ENCODE data around the gene RIMKLA.

DNA sequence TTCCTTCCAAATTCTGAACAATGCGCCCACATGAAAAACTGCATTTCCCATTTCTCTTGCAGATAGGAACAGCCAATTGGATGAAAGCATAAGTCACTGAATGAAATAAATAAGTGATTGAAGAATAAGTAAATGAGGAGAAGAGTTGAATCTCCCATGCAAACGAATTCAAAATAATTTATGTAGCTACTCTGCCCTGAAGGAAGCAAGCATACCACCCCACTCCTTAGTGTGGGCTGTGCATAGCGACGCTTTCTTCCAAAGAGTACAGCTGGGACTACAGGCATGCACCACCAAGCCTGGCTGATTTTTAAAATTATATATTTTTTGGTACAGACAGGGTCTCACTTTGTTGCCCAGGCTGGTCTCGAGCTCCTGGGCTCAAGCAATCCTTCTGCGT, 16.5 kb upstream of the RIMKLA start:
- TF ChIP-seq, protein P1, sequence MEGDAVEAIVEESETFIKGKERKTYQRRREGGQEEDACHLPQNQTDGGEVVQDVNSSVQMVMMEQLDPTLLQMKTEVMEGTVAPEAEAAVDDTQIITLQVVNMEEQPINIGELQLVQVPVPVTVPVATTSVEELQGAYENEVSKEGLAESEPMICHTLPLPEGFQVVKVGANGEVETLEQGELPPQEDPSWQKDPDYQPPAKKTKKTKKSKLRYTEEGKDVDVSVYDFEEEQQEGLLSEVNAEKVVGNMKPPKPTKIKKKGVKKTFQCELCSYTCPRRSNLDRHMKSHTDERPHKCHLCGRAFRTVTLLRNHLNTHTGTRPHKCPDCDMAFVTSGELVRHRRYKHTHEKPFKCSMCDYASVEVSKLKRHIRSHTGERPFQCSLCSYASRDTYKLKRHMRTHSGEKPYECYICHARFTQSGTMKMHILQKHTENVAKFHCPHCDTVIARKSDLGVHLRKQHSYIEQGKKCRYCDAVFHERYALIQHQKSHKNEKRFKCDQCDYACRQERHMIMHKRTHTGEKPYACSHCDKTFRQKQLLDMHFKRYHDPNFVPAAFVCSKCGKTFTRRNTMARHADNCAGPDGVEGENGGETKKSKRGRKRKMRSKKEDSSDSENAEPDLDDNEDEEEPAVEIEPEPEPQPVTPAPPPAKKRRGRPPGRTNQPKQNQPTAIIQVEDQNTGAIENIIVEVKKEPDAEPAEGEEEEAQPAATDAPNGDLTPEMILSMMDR (IDR thresholded peaks at IDR 0.05; ENCODE audit: low read depth, low read length, poor library complexity, severe bottlenecking) = no peak
- no peak for TF ChIP-seq EZH2phosphoT487 (IDR thresholded peaks at IDR 0.05; ENCODE audit: borderline replicate concordance, low read length)
